Calu3 (cell line): ENCODE data around the gene ZNF76. TPM values are rescaled to one million over a fixed set of nuclear protein-coding genes. Genes with fewer than 3 reads are reported as not detected.

Source experiments
- BruUV-seq: library from RNA; stranded (reverse); fragments of 400-500 nt; replicated peaks from 2 replicates; lab custom pipeline; 2021; lab: Mats Ljungman, UMichigan
- CTCF ChIA-PET: fragments of 300-600 bp; sonication (Branson Sonifier 250); formaldehyde crosslinking; loops from one replicate; lab custom pipeline; 2022; ENCODE audit warnings: antibody characterized with exemption; lab: Charles Lee
- DNase-seq: peaks from one replicate; pipeline ENCODE4 v3.0.0; 2022
- H3K27ac Mint-ChIP-seq: one replicate; pipeline ENCODE4 v1.8.0; 2022; ENCODE audit warnings: mixed read lengths; ENCODE audit not compliant: unreplicated experiment
- H3K27me3 Mint-ChIP-seq: one replicate; pipeline ENCODE4 v1.8.0; 2022; ENCODE audit warnings: mixed read lengths; ENCODE audit not compliant: unreplicated experiment
- H3K36me3 Mint-ChIP-seq: one replicate; pipeline ENCODE4 v1.8.0; 2022; ENCODE audit warnings: mild to moderate bottlenecking, moderate library complexity, mixed read lengths; ENCODE audit not compliant: insufficient read depth, unreplicated experiment
- H3K4me1 Mint-ChIP-seq: one replicate; pipeline ENCODE4 v1.8.0; 2022; ENCODE audit warnings: mild to moderate bottlenecking, low read depth, mixed read lengths; ENCODE audit not compliant: unreplicated experiment
- H3K4me3 Mint-ChIP-seq: one replicate; pipeline ENCODE4 v1.8.0; 2022; ENCODE audit warnings: mild to moderate bottlenecking, low read depth, moderate library complexity, mixed read lengths; ENCODE audit not compliant: unreplicated experiment
- H3K9me3 Mint-ChIP-seq: one replicate; pipeline ENCODE4 v1.8.0; 2022; ENCODE audit warnings: low read depth, mixed read lengths; ENCODE audit not compliant: unreplicated experiment
- intact Hi-C: fragments of 100-400 bp; cut with micrococcal nuclease; formaldehyde crosslinking; loops from one replicate; pipeline ENCODE4 v1.10.0; 2022; ENCODE audit not compliant: unreplicated experiment
- total RNA-seq: library from RNA; stranded (reverse); gene quantifications from 2 replicates; pipeline ENCODE4 v1.2.3, GENCODE V29; 2022
- TF ChIP-seq, protein P1 (sequence below): fragments of 200-600 bp; IDR thresholded peaks from one replicate; pipeline ENCODE4 v1.8.0; 2022; ENCODE audit warnings: antibody characterized with exemption; ENCODE audit not compliant: unreplicated experiment

ZNF76 gene
- total RNA-seq, 1 experiment from 2014 or later = 60.0 TPM

- no peak overlapping the region for H3K4me3 Mint-ChIP-seq
- TF ChIP-seq, protein P1, sequence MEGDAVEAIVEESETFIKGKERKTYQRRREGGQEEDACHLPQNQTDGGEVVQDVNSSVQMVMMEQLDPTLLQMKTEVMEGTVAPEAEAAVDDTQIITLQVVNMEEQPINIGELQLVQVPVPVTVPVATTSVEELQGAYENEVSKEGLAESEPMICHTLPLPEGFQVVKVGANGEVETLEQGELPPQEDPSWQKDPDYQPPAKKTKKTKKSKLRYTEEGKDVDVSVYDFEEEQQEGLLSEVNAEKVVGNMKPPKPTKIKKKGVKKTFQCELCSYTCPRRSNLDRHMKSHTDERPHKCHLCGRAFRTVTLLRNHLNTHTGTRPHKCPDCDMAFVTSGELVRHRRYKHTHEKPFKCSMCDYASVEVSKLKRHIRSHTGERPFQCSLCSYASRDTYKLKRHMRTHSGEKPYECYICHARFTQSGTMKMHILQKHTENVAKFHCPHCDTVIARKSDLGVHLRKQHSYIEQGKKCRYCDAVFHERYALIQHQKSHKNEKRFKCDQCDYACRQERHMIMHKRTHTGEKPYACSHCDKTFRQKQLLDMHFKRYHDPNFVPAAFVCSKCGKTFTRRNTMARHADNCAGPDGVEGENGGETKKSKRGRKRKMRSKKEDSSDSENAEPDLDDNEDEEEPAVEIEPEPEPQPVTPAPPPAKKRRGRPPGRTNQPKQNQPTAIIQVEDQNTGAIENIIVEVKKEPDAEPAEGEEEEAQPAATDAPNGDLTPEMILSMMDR = no peak
- BruUV-seq = no TSS peak
- no peaks in the 10 kb centered on the region for H3K27me3 Mint-ChIP-seq
- intact Hi-C loops = no loop called here
- CTCF ChIA-PET = interaction anchor here (1.3 kb wide), 1 partner anchor 15 kb away, joined by 3 read pairs; no protein-coding TSS in a partner anchor
- DNase-seq = no peak
- H3K27ac Mint-ChIP-seq = no peak overlapping the region
- H3K9me3 Mint-ChIP-seq = no peaks in the 10 kb centered on the region
- H3K4me1 Mint-ChIP-seq = no peaks in the 10 kb centered on the region
- no peaks in the 10 kb centered on the region for H3K36me3 Mint-ChIP-seq
These were observed 14.5 kb downstream of the ZNF76 start for GRCh38 chr6:35273822-35274559.

- H3K4me3 Mint-ChIP-seq = no peak overlapping the region
- no peak overlapping the region for H3K27ac Mint-ChIP-seq
- H3K27me3 Mint-ChIP-seq = no peaks in the 10 kb centered on the region
- DNase-seq = no peak
- H3K9me3 Mint-ChIP-seq = no peaks in the 10 kb centered on the region
- TF ChIP-seq, protein P1 = no peak
- intact Hi-C loops = no loop called here
- CTCF ChIA-PET = interaction anchor here (1.2 kb wide), 1 partner anchor 18 kb away, joined by 3 read pairs; no protein-coding TSS in a partner anchor
- no TSS peak for BruUV-seq
- no peaks in the 10 kb centered on the region for H3K36me3 Mint-ChIP-seq
- no peaks in the 10 kb centered on the region for H3K4me1 Mint-ChIP-seq
These were observed 16.3 kb downstream of the ZNF76 start for GRCh38 chr6:35275744-35276260.

- H3K27me3 Mint-ChIP-seq = no peaks in the 10 kb centered on the region
- H3K4me3 Mint-ChIP-seq = no peak overlapping the region
- TF ChIP-seq, protein P1 = no peak
- no peak for DNase-seq
- peaks cover 13% of the 10 kb centered on the region for H3K36me3 Mint-ChIP-seq
- BruUV-seq = no TSS peak
- no peak overlapping the region for H3K27ac Mint-ChIP-seq
- no peaks in the 10 kb centered on the region for H3K4me1 Mint-ChIP-seq
- intact Hi-C loops = no loop called here
- CTCF ChIA-PET = interaction anchor here (0.6 to 0.7 kb wide), 3 partner anchors 20 to 701 kb away, joined by 3 to 9 read pairs (median 4); no protein-coding TSS in a partner anchor
- no peaks in the 10 kb centered on the region for H3K9me3 Mint-ChIP-seq
These were observed 19.2 kb downstream of the ZNF76 start for GRCh38 chr6:35278708-35279107.

DNA sequence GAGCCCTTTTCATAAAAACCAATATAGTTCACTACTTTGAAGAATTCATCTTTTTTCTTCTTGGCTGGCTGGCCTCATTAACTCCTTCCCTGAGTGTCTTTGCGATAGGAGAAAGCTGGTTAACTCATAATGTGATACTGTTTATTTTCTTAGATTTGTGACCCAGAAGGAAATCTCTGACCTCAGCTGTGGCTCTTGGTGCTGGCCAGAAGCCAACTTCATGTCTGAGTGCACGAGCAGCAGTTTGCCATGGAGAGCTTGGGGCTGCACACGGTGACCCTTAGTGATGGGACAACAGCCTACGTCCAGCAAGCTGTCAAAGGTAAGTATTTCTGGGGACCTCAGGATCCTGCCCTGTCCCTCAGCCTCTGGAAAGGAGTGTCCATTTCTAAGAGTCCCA is 21.4 kb downstream of the ZNF76 start:
- no TSS peak for BruUV-seq
- H3K36me3 Mint-ChIP-seq = peaks cover 19% of the 10 kb centered on the region
- TF ChIP-seq, protein P1 = no peak
- no peaks in the 10 kb centered on the region for H3K27me3 Mint-ChIP-seq
- no peaks in the 10 kb centered on the region for H3K9me3 Mint-ChIP-seq
- no peak overlapping the region for H3K27ac Mint-ChIP-seq
- no peak for DNase-seq
- H3K4me3 Mint-ChIP-seq = no peak overlapping the region
- CTCF ChIA-PET = interaction anchor here (0.6 kb wide), 1 partner anchor 1041 kb away, joined by 5 read pairs; no protein-coding TSS in a partner anchor
- intact Hi-C loops = no loop called here
- no peaks in the 10 kb centered on the region for H3K4me1 Mint-ChIP-seq
